ENCODE results near the gene ERMAP.
A peak's percentile ranks its signal among the peaks of the same experiment; 100 is the strongest.

Gene ERMAP

GRCh38 chr1:42816585-42817439, at the start of gene ERMAP, which contains the start of gene SVBP:
ERMAP (plus strand) TSS chr1:42817122; CDS start chr1:42830449, 13,327 bp downstream.
SVBP (minus strand) TSS chr1:42817397; CDS start chr1:42816544, 853 bp downstream.
- peak within 1 kb of the TSS; percentile 74 for H3K4me3 ChIP-seq (ENCODE audit: low read depth, low read length)
- DNase-seq (ENCODE audit: low read depth) = peak; percentile 85
- TF ChIP-seq MAX (IDR thresholded peaks at IDR 0.05; ENCODE audit: low read depth, low read length) (no peak), CTCF (IDR thresholded peaks at IDR 0.05; ENCODE audit: low read depth, low read length) (no peak), POLR2A (IDR thresholded peaks at IDR 0.05; ENCODE audit: extremely low read depth, insufficient read length) (peak; percentile 61)

- no peak for DNase-seq (ENCODE audit: low read depth)
- TF ChIP-seq MYC (IDR thresholded peaks at IDR 0.05; ENCODE audit: low read depth, low read length) = 0 out of 2 replicates have a peak, but pooled peaks have one; percentile 21
- no peak for TF ChIP-seq MAX (IDR thresholded peaks at IDR 0.05; ENCODE audit: low read depth, low read length)
- H3K4me3 ChIP-seq (ENCODE audit: low read depth, low read length) = peak overlapping the region; percentile 66
These were observed 49.4 kb upstream of the ERMAP start for GRCh38 chr1:42767510-42768000.

- DNase-seq (ENCODE audit: low read depth) = no peak
- no peak for TF ChIP-seq MAX (IDR thresholded peaks at IDR 0.05; ENCODE audit: low read depth, low read length)
- TF ChIP-seq POLR2A (IDR thresholded peaks at IDR 0.05; ENCODE audit: extremely low read depth, insufficient read length) = no peak
- TF ChIP-seq CTCF (IDR thresholded peaks at IDR 0.05; ENCODE audit: low read depth, low read length) = no peak
- no peak for TF ChIP-seq MYC (IDR thresholded peaks at IDR 0.05; ENCODE audit: low read depth, low read length)
- H3K4me3 ChIP-seq (ENCODE audit: low read depth, low read length) = peak overlapping the region; percentile 66
These were observed 48.8 kb upstream of the ERMAP start for GRCh38 chr1:42768172-42768571.

- DNase-seq (ENCODE audit: low read depth) = no peak
- no peak overlapping the region for H3K4me3 ChIP-seq (ENCODE audit: low read depth, low read length)
- TF ChIP-seq POLR2A (IDR thresholded peaks at IDR 0.05; ENCODE audit: extremely low read depth, insufficient read length) (no peak), MYC (IDR thresholded peaks at IDR 0.05; ENCODE audit: low read depth, low read length) (no peak), CTCF (IDR thresholded peaks at IDR 0.05; ENCODE audit: low read depth, low read length) (no peak), MAX (IDR thresholded peaks at IDR 0.05; ENCODE audit: low read depth, low read length) (no peak)
These were observed 47.1 kb upstream of the ERMAP start for GRCh38 chr1:42769811-42770210.

GRCh38 chr1:42773420-42773819, 43.5 kb upstream of the ERMAP start:
- H3K4me3 ChIP-seq (ENCODE audit: low read depth, low read length) = no peak overlapping the region
- TF ChIP-seq MYC (IDR thresholded peaks at IDR 0.05; ENCODE audit: low read depth, low read length) = no peak
- TF ChIP-seq POLR2A (IDR thresholded peaks at IDR 0.05; ENCODE audit: extremely low read depth, insufficient read length) = no peak
- TF ChIP-seq CTCF (IDR thresholded peaks at IDR 0.05; ENCODE audit: low read depth, low read length) = no peak
- no peak for TF ChIP-seq MAX (IDR thresholded peaks at IDR 0.05; ENCODE audit: low read depth, low read length)
- no peak for DNase-seq (ENCODE audit: low read depth)

- TF ChIP-seq MYC (IDR thresholded peaks at IDR 0.05; ENCODE audit: low read depth, low read length) (no peak), MAX (IDR thresholded peaks at IDR 0.05; ENCODE audit: low read depth, low read length) (no peak), CTCF (IDR thresholded peaks at IDR 0.05; ENCODE audit: low read depth, low read length) (no peak), POLR2A (IDR thresholded peaks at IDR 0.05; ENCODE audit: extremely low read depth, insufficient read length) (no peak)
- H3K4me3 ChIP-seq (ENCODE audit: low read depth, low read length) = no peak overlapping the region
- DNase-seq (ENCODE audit: low read depth) = no peak
These were observed 41.9 kb upstream of the ERMAP start for GRCh38 chr1:42774928-42775526.

Data from NB4 (cell line).